Right kidney (tissue), 9 donors: Measurements from ENCODE around the gene MRGPRF.

Source experiments
- DNase-seq: peaks from one replicate; pipeline ENCODE4 v3.0.0-alpha.2; 2016
- long read RNA-seq, 8 donors: transcript quantifications; one replicate each; lab custom pipeline, GENCODE V29; 2026

The MRGPRF gene
- long read RNA-seq, donor 1, transcript MRGPRF-201 (3 exons, 2,295 nt), result major isoform, 11 of 12 reads
- long read RNA-seq, donor 1, partial matches to known transcripts, result 0 of 12 reads
- long read RNA-seq, donor 1, other reads (novel, unspliced or antisense), result 0 of 12 reads
- long read RNA-seq, donor 2, transcript MRGPRF-201 (3 exons, 2,295 nt), result major isoform, 5 of 5 reads
- long read RNA-seq, donor 2, partial matches to known transcripts, result 0 of 5 reads
- long read RNA-seq, donor 2, other reads (novel, unspliced or antisense), result 0 of 5 reads
- long read RNA-seq, donor 3, transcript MRGPRF-201 (3 exons, 2,295 nt), result major isoform, 7 of 7 reads
- long read RNA-seq, donor 3, partial matches to known transcripts, result 0 of 7 reads
- long read RNA-seq, donor 3, other reads (novel, unspliced or antisense), result 0 of 7 reads
- long read RNA-seq, donor 4, transcript MRGPRF-201 (3 exons, 2,295 nt), result major isoform, 9 of 9 reads
- long read RNA-seq, donor 4, partial matches to known transcripts, result 0 of 9 reads
- long read RNA-seq, donor 4, other reads (novel, unspliced or antisense), result 0 of 9 reads
- long read RNA-seq, donor 5, transcript MRGPRF-201 (3 exons, 2,295 nt), result major isoform, 14 of 14 reads
- long read RNA-seq, donor 5, partial matches to known transcripts, result 0 of 14 reads
- long read RNA-seq, donor 5, other reads (novel, unspliced or antisense), result 0 of 14 reads
- long read RNA-seq, donor 6, transcript MRGPRF-201 (3 exons, 2,295 nt), result major isoform, 11 of 13 reads
- long read RNA-seq, donor 6, partial matches to known transcripts, result 0 of 13 reads
- long read RNA-seq, donor 6, other reads (novel, unspliced or antisense), result 0 of 13 reads
- long read RNA-seq, donor 7, transcript MRGPRF-201 (3 exons, 2,295 nt), result major isoform, 13 of 13 reads
- long read RNA-seq, donor 7, partial matches to known transcripts, result 0 of 13 reads
- long read RNA-seq, donor 7, other reads (novel, unspliced or antisense), result 0 of 13 reads
- long read RNA-seq, donor 8, transcript MRGPRF-201 (3 exons, 2,295 nt), result major isoform, 6 of 7 reads
- long read RNA-seq, donor 8, partial matches to known transcripts, result 0 of 7 reads
- long read RNA-seq, donor 8, other reads (novel, unspliced or antisense), result 0 of 7 reads

GRCh38 chr11:69013009-69013951 lies at the start of gene MRGPRF:
Gene MRGPRF (minus strand): TSS chr11:69013246. CDS start chr11:69009901, 3,345 bp downstream.
- DNase-seq, result peak; percentile 59

GRCh38 chr11:69062169-69062855 lies 49.3 kb upstream of the MRGPRF start:
- DNase-seq, result no peak

GRCh38 chr11:69061713-69062053 lies 48.6 kb upstream of the MRGPRF start:
- DNase-seq, result no peak

GRCh38 chr11:69060806-69061712 lies 48.0 kb upstream of the MRGPRF start:
- no peak for DNase-seq

GRCh38 chr11:69059985-69060384 lies 46.9 kb upstream of the MRGPRF start:
- no peak for DNase-seq

GRCh38 chr11:69059429-69059828 lies 46.4 kb upstream of the MRGPRF start:
- no peak for DNase-seq

- no peak for DNase-seq
Measured at GRCh38 chr11:69058511-69059270, 45.6 kb upstream of the MRGPRF start.

GRCh38 chr11:69057801-69058200 lies 44.8 kb upstream of the MRGPRF start:
- no peak for DNase-seq

- no peak for DNase-seq
Measured at GRCh38 chr11:69057236-69057635, 44.2 kb upstream of the MRGPRF start.

- DNase-seq, result no peak
Measured at GRCh38 chr11:69055598-69056516, 42.8 kb upstream of the MRGPRF start.

- DNase-seq, result no peak
Measured at GRCh38 chr11:69055212-69055586, 42.2 kb upstream of the MRGPRF start.

GRCh38 chr11:69054397-69055211 lies 41.6 kb upstream of the MRGPRF start:
- DNase-seq, result no peak

- DNase-seq, result no peak
Measured at GRCh38 chr11:69053546-69054396, 40.7 kb upstream of the MRGPRF start.

GRCh38 chr11:69053169-69053477 lies 40.1 kb upstream of the MRGPRF start:
- no peak for DNase-seq

- no peak for DNase-seq
Measured at GRCh38 chr11:69052343-69053168, 39.5 kb upstream of the MRGPRF start.
